Calu3 (cell line): ENCODE measurements around the gene ZYX. TPM values are rescaled to one million over a fixed set of nuclear protein-coding genes. Genes with fewer than 3 reads are reported as not detected.
A peak's percentile ranks its signal among the peaks of the same experiment; 100 is the strongest.

Experiments used
- Bru-seq: library from RNA; stranded (reverse); fragments of 400-500 nt; gene quantifications from one replicate; lab custom pipeline; 2021; lab: Mats Ljungman, UMichigan
- BruChase-seq, 2 experiments: library from RNA; stranded (reverse); fragments of 400-500 nt; gene quantifications; one replicate each; lab custom pipeline; 2021; lab: Mats Ljungman, UMichigan
- BruUV-seq: library from RNA; stranded (reverse); fragments of 400-500 nt; replicated peaks from 2 replicates; lab custom pipeline; 2021; lab: Mats Ljungman, UMichigan
- CTCF ChIA-PET: fragments of 300-600 bp; sonication (Branson Sonifier 250); formaldehyde crosslinking; loops from one replicate; lab custom pipeline; 2022; ENCODE audit warnings: antibody characterized with exemption; lab: Charles Lee
- DNase-seq: peaks from one replicate; pipeline ENCODE4 v3.0.0; 2022
- H3K27ac Mint-ChIP-seq: one replicate; pipeline ENCODE4 v1.8.0; 2022; ENCODE audit warnings: mixed read lengths; ENCODE audit not compliant: unreplicated experiment
- H3K27me3 Mint-ChIP-seq: one replicate; pipeline ENCODE4 v1.8.0; 2022; ENCODE audit warnings: mixed read lengths; ENCODE audit not compliant: unreplicated experiment
- H3K36me3 Mint-ChIP-seq: one replicate; pipeline ENCODE4 v1.8.0; 2022; ENCODE audit warnings: mild to moderate bottlenecking, moderate library complexity, mixed read lengths; ENCODE audit not compliant: insufficient read depth, unreplicated experiment
- H3K4me1 Mint-ChIP-seq: one replicate; pipeline ENCODE4 v1.8.0; 2022; ENCODE audit warnings: mild to moderate bottlenecking, low read depth, mixed read lengths; ENCODE audit not compliant: unreplicated experiment
- H3K4me3 Mint-ChIP-seq: one replicate; pipeline ENCODE4 v1.8.0; 2022; ENCODE audit warnings: mild to moderate bottlenecking, low read depth, moderate library complexity, mixed read lengths; ENCODE audit not compliant: unreplicated experiment
- H3K9me3 Mint-ChIP-seq: one replicate; pipeline ENCODE4 v1.8.0; 2022; ENCODE audit warnings: low read depth, mixed read lengths; ENCODE audit not compliant: unreplicated experiment
- intact Hi-C: fragments of 100-400 bp; cut with micrococcal nuclease; formaldehyde crosslinking; loops from one replicate; pipeline ENCODE4 v1.10.0; 2022; ENCODE audit not compliant: unreplicated experiment
- long read RNA-seq: library from polyadenylated mRNA; stranded (forward); transcript quantifications from one replicate; pipeline ENCODE4 v2.0.0, GENCODE V29; 2022
- total RNA-seq: library from RNA; stranded (reverse); gene quantifications from 2 replicates; pipeline ENCODE4 v1.2.3, GENCODE V29; 2022
- TF ChIP-seq, protein P1 (sequence below): fragments of 200-600 bp; IDR thresholded peaks from one replicate; pipeline ENCODE4 v1.8.0; 2022; ENCODE audit warnings: antibody characterized with exemption; ENCODE audit not compliant: unreplicated experiment

Gene ZYX
- total RNA-seq (114 and 119 TPM in 2 replicates), Bru-seq, nascent RNA (percentile 73 among the genes with signal in this experiment), BruChase-seq, experiment 1, labeled RNA remaining after a 6-hour chase (percentile 93 among the genes with signal in this experiment), BruChase-seq, experiment 2, labeled RNA remaining after a 2-hour chase (percentile 86 among the genes with signal in this experiment)
- long read RNA-seq, transcript ZYX-201 (10 exons, 2,493 nt) = major isoform, 38 of 164 reads
- long read RNA-seq, partial matches to known transcripts = 25 of 164 reads
- long read RNA-seq, other reads (novel, unspliced or antisense) = 101 of 164 reads

DNA sequence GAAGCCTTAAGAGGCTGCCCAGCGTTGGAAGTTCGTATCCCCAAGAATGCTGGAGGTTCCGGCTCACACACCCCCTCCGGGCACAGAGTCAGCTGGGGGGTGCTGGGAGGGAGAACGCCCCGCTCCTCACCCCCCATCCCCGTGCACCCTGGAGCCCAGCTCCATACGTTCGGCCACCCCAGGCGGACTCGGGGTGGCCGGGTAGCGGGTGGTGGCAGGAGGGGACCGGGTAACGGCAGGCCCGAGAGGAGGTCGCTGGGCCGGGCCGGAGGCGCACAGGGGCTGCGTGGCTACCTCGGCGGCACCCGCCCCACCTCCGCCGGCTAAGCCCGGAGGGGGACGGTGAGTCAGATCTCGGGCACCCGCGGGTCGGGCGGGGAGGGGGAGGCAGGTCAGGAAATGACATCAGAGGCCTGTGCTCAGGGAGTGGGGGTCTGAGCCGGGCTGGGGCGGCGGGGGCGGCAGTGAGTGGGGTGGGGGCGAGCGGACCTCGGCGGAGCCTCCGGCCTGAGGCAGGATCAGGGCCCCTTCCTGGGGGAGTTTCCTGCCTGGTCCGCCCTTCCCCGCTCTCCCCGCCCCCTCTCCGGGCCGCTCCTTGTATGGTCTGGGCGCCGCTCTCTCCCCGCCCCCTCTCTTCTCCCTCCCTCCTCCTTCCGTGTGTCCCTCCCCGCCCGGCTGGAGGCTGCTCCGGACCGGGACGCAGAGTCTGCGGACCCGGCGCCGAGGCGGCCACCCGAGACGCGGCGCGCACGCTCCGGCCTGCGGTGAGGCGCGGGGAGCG, at the start of gene ZYX:
Gene ZYX (plus strand): TSS at position 700 of the 781 bp plus-strand sequence. CDS start 227 bp downstream, outside the sequence.
- peaks cover 21% of the 10 kb centered on the region for H3K4me1 Mint-ChIP-seq
- intact Hi-C loops = loop anchor here (2.0 kb wide), 1 partner anchor 50 kb away; no protein-coding TSS in a partner anchor
- no TSS peak for BruUV-seq

DNA sequence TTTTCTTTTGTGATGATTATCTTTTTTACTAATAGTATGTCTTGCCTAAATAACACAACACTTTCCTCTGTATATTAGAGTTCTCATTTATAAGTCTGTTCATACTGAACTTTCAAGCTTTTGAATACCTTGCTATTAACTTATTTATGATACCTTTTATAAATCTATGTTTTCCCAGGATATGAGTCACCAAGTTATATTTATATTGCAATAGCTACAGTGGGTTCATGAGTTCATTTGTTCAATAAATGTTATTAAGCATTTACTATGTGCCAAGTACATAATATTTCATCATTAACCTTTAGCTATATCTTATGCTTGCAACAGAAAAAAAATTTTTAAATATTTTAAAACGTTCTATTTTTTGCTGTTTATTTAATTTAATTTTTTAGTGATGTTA, 46.9 kb upstream of the ZYX start:
- no peaks in the 10 kb centered on the region for H3K36me3 Mint-ChIP-seq
- CTCF ChIA-PET = interaction anchor here (0.5 to 1.6 kb wide), 4 partner anchors 12 to 46 kb away, joined by 3 to 6 read pairs (median 4); no protein-coding TSS in a partner anchor
- H3K27me3 Mint-ChIP-seq = no peaks in the 10 kb centered on the region
- BruUV-seq = no TSS peak
- H3K4me3 Mint-ChIP-seq = no peak overlapping the region
- intact Hi-C loops = loop anchor here (5.0 kb wide), 1 partner anchor 33 kb away; no protein-coding TSS in a partner anchor
- peaks cover 45% of the 10 kb centered on the region for H3K4me1 Mint-ChIP-seq
- no peaks in the 10 kb centered on the region for H3K9me3 Mint-ChIP-seq
- DNase-seq = no peak
- TF ChIP-seq, protein P1, sequence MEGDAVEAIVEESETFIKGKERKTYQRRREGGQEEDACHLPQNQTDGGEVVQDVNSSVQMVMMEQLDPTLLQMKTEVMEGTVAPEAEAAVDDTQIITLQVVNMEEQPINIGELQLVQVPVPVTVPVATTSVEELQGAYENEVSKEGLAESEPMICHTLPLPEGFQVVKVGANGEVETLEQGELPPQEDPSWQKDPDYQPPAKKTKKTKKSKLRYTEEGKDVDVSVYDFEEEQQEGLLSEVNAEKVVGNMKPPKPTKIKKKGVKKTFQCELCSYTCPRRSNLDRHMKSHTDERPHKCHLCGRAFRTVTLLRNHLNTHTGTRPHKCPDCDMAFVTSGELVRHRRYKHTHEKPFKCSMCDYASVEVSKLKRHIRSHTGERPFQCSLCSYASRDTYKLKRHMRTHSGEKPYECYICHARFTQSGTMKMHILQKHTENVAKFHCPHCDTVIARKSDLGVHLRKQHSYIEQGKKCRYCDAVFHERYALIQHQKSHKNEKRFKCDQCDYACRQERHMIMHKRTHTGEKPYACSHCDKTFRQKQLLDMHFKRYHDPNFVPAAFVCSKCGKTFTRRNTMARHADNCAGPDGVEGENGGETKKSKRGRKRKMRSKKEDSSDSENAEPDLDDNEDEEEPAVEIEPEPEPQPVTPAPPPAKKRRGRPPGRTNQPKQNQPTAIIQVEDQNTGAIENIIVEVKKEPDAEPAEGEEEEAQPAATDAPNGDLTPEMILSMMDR = no peak
- peak overlapping the region; percentile 21 for H3K27ac Mint-ChIP-seq

More for the DNA sequence above, at the start of gene ZYX:
- peak within 1 kb of the TSS; percentile 85 for H3K4me3 Mint-ChIP-seq
- H3K9me3 Mint-ChIP-seq = no peaks in the 10 kb centered on the region
- H3K36me3 Mint-ChIP-seq = peaks cover 46% of the 10 kb centered on the region
- H3K27me3 Mint-ChIP-seq = no peaks in the 10 kb centered on the region
- H3K27ac Mint-ChIP-seq = peak within 1 kb of the TSS; percentile 98
- peak; percentile 92 for DNase-seq
- TF ChIP-seq, protein P1 = no peak
- CTCF ChIA-PET = interaction anchor here (0.7 to 1.4 kb wide), 15 partner anchors 11 to 1710 kb away, joined by 3 to 12 read pairs (median 5); partner anchors contain the start of genes CASP2 and EPHA1

DNA sequence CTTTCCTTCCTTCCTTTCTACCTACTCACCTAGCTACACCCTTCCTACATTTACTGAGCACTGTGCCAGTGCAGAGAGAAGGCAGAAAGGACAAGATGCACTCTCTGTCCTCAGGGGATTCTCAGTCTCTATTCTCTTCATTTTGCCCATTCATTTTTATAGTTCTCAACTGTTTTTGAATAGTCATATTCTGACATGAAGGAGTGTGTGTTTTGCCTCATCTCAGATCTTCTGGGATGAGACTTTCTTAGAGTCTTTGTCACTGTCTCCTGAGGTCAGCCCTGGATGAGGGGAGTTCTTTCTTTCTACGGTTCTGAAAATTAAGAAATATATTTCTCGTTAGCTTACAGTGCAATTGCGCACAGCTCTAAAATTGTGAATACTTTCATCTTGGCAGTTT, 43.9 kb upstream of the ZYX start:
- intact Hi-C loops = no loop called here
- no peak for DNase-seq
- Mint-ChIP-seq H3K36me3 (no peaks in the 10 kb centered on the region), H3K27ac (no peak overlapping the region), H3K9me3 (no peaks in the 10 kb centered on the region), H3K4me1 (peaks cover 25% of the 10 kb centered on the region), H3K27me3 (no peaks in the 10 kb centered on the region), H3K4me3 (no peak overlapping the region)
- TF ChIP-seq, protein P1 = no peak
- no TSS peak for BruUV-seq
- CTCF ChIA-PET = interaction anchor here (0.6 to 1.0 kb wide), 4 partner anchors 8 to 135 kb away, joined by 5 to 12 read pairs (median 6); partner anchors contain the start of gene CASP2

- no TSS peak for BruUV-seq
- Mint-ChIP-seq H3K9me3 (no peaks in the 10 kb centered on the region), H3K36me3 (peaks cover 9% of the 10 kb centered on the region), H3K4me1 (peaks cover 10% of the 10 kb centered on the region), H3K27ac (no peak overlapping the region), H3K4me3 (no peak overlapping the region), H3K27me3 (peaks cover 17% of the 10 kb centered on the region)
- TF ChIP-seq, protein P1 = no peak
- intact Hi-C loops = no loop called here
- CTCF ChIA-PET = no interaction called here
- DNase-seq = no peak
Observed at GRCh38 chr7:143341842-143342241, 39.3 kb upstream of the ZYX start.
